Ovary (tissue), 9 donors: ENCODE measurements around the gene GPLD1. TPM values are rescaled to one million over a fixed set of nuclear protein-coding genes. Genes with fewer than 3 reads are reported as not detected.

Experiments
- DNase-seq, 5 donors: peaks; one replicate each; pipeline ENCODE4 v3.0.0-alpha.2; 2019 to 2020
- H3K27ac ChIP-seq, 2 donors: fragments of 200-600 bp; one replicate each; pipeline versions ENCODE4 v1.5.1 to v1.8.0; 2019 to 2022
- H3K27me3 ChIP-seq: fragments of 200-600 bp; one replicate; pipeline ENCODE4 v1.8.0; 2022
- H3K36me3 ChIP-seq: fragments of 200-600 bp; sonication (generic); one replicate; pipeline ENCODE4 v1.5.1; 2019
- H3K4me1 ChIP-seq: one replicate; pipeline ENCODE4 v1.8.1; 2013; ENCODE audit warnings: mild to moderate bottlenecking, moderate library complexity; ENCODE audit not compliant: insufficient read depth
- H3K4me3 ChIP-seq: fragments of 200-600 bp; sonication (generic); one replicate; pipeline ENCODE4 v1.5.1; 2017
- H3K9me3 ChIP-seq, 2 donors: fragments of 200-600 bp in 1 of 2; sonication (generic) in 1 of 2; one replicate each; pipeline versions ENCODE4 v1.5.1 to v1.8.1; 2013 to 2019; ENCODE audit warnings: mild to moderate bottlenecking in 1 of 2, moderate library complexity in 1 of 2
- CTCF ChIP-seq, 3 donors: fragments of 450-650 bp in 2 of 3; fragments of 200-600 bp in 1 of 3; IDR thresholded peaks; one replicate each; pipeline versions ENCODE4 v1.5.1 to v1.8.0; 2016 to 2022; ENCODE audit warnings: antibody characterized with exemption in 3 of 3, mild to moderate bottlenecking in 1 of 3
- EP300 ChIP-seq: sonication (generic); formaldehyde crosslinking; IDR thresholded peaks from one replicate; pipeline ENCODE4 v1.6.1; 2017; ENCODE audit warnings: antibody characterized with exemption
- POLR2A ChIP-seq: fragments of 450-650 bp; IDR thresholded peaks from one replicate; pipeline ENCODE4 v1.6.1; 2017; ENCODE audit warnings: antibody characterized with exemption, mild to moderate bottlenecking, moderate library complexity
- WGBS, 3 donors: extraction: QIAGEN DNeasy Blood & Tissue Kit in 1 of 3; methylation state at CpG; one replicate each; pipeline versions ENCODE4 v1.1.5 to v1.1.7; 2013 to 2017; 5-methylcytosine and 5-hydroxymethylcytosine counted together
- intact Hi-C, 4 donors: fragments of 100-400 bp; cut with DNase I; formaldehyde crosslinking; loops; one replicate each; pipeline versions ENCODE4 v1.11.0 to v1.15.1; 2022 to 2023
- polyA plus RNA-seq, 2 donors: library from polyadenylated mRNA; stranded (reverse); fragments of 200-250 nt in 1 of 2; fragments of 350-450 nt in 1 of 2; fragmentation: Illumina TruSeq in 1 of 2; extraction: RNeasy Lipid Tissue Mini Kit (QIAGEN cat#74804) in 1 of 2; gene quantifications; one replicate each; pipeline ENCODE4 v1.2.3, GENCODE V29; 2013 to 2014
- total RNA-seq, 7 donors: library from RNA; depleted of rRNA in 2 of 7; stranded (reverse); fragments of >200 nt in 2 of 7; fragmentation: NEBNext Ultra II Directional in 3 of 7; extraction: Animal tissue kit (Norgen Biotek cat#: 25700) in 3 of 7; gene quantifications; one replicate each; pipeline versions ENCODE4 v1.1.0 to v1.2.4, GENCODE V29; 2016 to 2023
- donor health status: DM: no; HTN: no; CAD: no; lungs with moderate emphysema.
- donor health status: DM: no; HTN: no; CAD: no.
- donor health status: Bipolar disorder and iron deficiency.
- donor health status: DM: yes; HTN: yes; CAD: no.
- donor health status: DM: no; HTN: no; CAD: no.
- donor health status: DM: yes; HTN: yes; CAD: no.

GPLD1 gene
- total and polyA plus RNA-seq, 9 donors = 1.2 to 3.3 (median 2.6) TPM

- 63 to 100% (median 95%) methylated on average over 3 of the region's 3 CpGs for WGBS, 3 donors
- TF ChIP-seq EP300 = no peak
- TF ChIP-seq POLR2A = no peak
- no peak for TF ChIP-seq CTCF (IDR thresholded peaks at IDR 0.05)
- Histone ChIP-seq H3K4me3 (no peak overlapping the region), H3K9me3 (no peaks in the 10 kb centered on the region), H3K27ac (no peak overlapping the region), H3K36me3 (no peaks in the 10 kb centered on the region), H3K27me3 (no peaks in the 10 kb centered on the region), H3K4me1 (no peaks in the 10 kb centered on the region)
- intact Hi-C loops = no loop called here
- no peak for DNase-seq
Measured at GRCh38 chr6:24535210-24535609, 45.8 kb upstream of the GPLD1 start.

- Histone ChIP-seq H3K4me1 (no peaks in the 10 kb centered on the region), H3K27ac (no peak overlapping the region), H3K9me3 (no peaks in the 10 kb centered on the region), H3K4me3 (no peak overlapping the region), H3K27me3 (no peaks in the 10 kb centered on the region), H3K36me3 (no peaks in the 10 kb centered on the region)
- intact Hi-C loops = no loop called here
- no peak for DNase-seq
- 96 to 98% (median 97%) methylated on average over 5 of the region's 5 CpGs for WGBS, 3 donors
- TF ChIP-seq POLR2A (no peak), CTCF (IDR thresholded peaks at IDR 0.05) (no peak), EP300 (no peak)
Measured at GRCh38 chr6:24534329-24534728, 45.0 kb upstream of the GPLD1 start.

- no peaks in the 10 kb centered on the region for H3K9me3 ChIP-seq
- H3K4me3 ChIP-seq = no peak overlapping the region
- 92 to 98% (median 94%) methylated on average over 1 of the region's 1 CpG for WGBS, 3 donors
- no peaks in the 10 kb centered on the region for H3K27me3 ChIP-seq
- H3K27ac ChIP-seq = no peak overlapping the region
- TF ChIP-seq EP300 (no peak), POLR2A (no peak), CTCF (IDR thresholded peaks at IDR 0.05) (no peak)
- intact Hi-C loops = loop anchor here in 1 of 4 donors (1.0 kb wide), 1 partner anchor 24 kb away; no protein-coding TSS in a partner anchor
- H3K4me1 ChIP-seq = no peaks in the 10 kb centered on the region
- DNase-seq = no peak
- H3K36me3 ChIP-seq = no peaks in the 10 kb centered on the region
Measured at GRCh38 chr6:24529985-24530384, 40.6 kb upstream of the GPLD1 start.

- no peaks in the 10 kb centered on the region for H3K4me1 ChIP-seq
- H3K9me3 ChIP-seq = no peaks in the 10 kb centered on the region
- H3K36me3 ChIP-seq = no peaks in the 10 kb centered on the region
- no peaks in the 10 kb centered on the region for H3K27me3 ChIP-seq
- H3K27ac ChIP-seq = no peak overlapping the region
- no peak for DNase-seq
- no peak overlapping the region for H3K4me3 ChIP-seq
- TF ChIP-seq POLR2A (no peak), EP300 (no peak), CTCF (IDR thresholded peaks at IDR 0.05) (no peak)
- intact Hi-C loops = no loop called here
- 41 to 54% (median 42%) methylated on average over 5 of the region's 5 CpGs for WGBS, 3 donors
Measured at GRCh38 chr6:24524805-24525204, 35.4 kb upstream of the GPLD1 start.

- Histone ChIP-seq H3K9me3 (no peaks in the 10 kb centered on the region), H3K27ac (no peak overlapping the region), H3K27me3 (no peaks in the 10 kb centered on the region), H3K4me3 (no peak overlapping the region), H3K36me3 (no peaks in the 10 kb centered on the region), H3K4me1 (no peaks in the 10 kb centered on the region)
- intact Hi-C loops = no loop called here
- TF ChIP-seq POLR2A = no peak
- TF ChIP-seq EP300 = no peak
- TF ChIP-seq CTCF (IDR thresholded peaks at IDR 0.05) = no peak
- no peak for DNase-seq
- WGBS, 3 donors = 69 to 94% (median 88%) methylated on average over 3 of the region's 3 CpGs
Measured at GRCh38 chr6:24524329-24524728, 35.0 kb upstream of the GPLD1 start.
